H9 (cell line): ENCODE data around the gene SLC25A26. TPM values are rescaled to one million over a fixed set of nuclear protein-coding genes. Genes with fewer than 3 reads are reported as not detected.

ENCODE experiments used
- DNase-seq: peaks from one replicate; pipeline ENCODE4 v3.0.0-alpha.2; 2017
- H2AFZ ChIP-seq: one replicate; pipeline ENCODE4 v1.6.1; 2013; ENCODE audit warnings: mild to moderate bottlenecking, low read length, control low read depth, moderate library complexity
- H2AK5ac ChIP-seq: 2 replicates; pipeline ENCODE4 v1.6.1; 2013; ENCODE audit warnings: low read length, control low read depth, mixed read lengths; ENCODE audit not compliant: insufficient read length
- H2BK120ac ChIP-seq: one replicate; pipeline ENCODE4 v1.6.1; 2013; ENCODE audit warnings: low read depth, mild to moderate bottlenecking, low read length, control low read depth, inconsistent platforms; ENCODE audit not compliant: poor library complexity, severe bottlenecking
- H2BK12ac ChIP-seq: 2 replicates; pipeline ENCODE4 v1.6.1; 2013; ENCODE audit warnings: low read length, control low read depth, mixed read lengths, low read depth; ENCODE audit not compliant: insufficient read length
- H2BK15ac ChIP-seq: 2 replicates; pipeline ENCODE4 v1.6.1; 2013; ENCODE audit warnings: low read depth, low read length, control low read depth
- H2BK20ac ChIP-seq: one replicate; pipeline ENCODE4 v1.6.1; 2013; ENCODE audit warnings: low read depth, mild to moderate bottlenecking, low read length, control low read depth, inconsistent platforms; ENCODE audit not compliant: poor library complexity, severe bottlenecking
- H2BK5ac ChIP-seq: 2 replicates; pipeline ENCODE4 v1.6.1; 2013; ENCODE audit warnings: low read length, control low read depth, mixed read lengths; ENCODE audit not compliant: insufficient read length
- H3K14ac ChIP-seq: 2 replicates; pipeline ENCODE4 v1.6.1; 2013; ENCODE audit warnings: low read length, control low read depth; ENCODE audit not compliant: insufficient read depth
- H3K18ac ChIP-seq: 2 replicates; pipeline ENCODE4 v1.6.1; 2013; ENCODE audit warnings: low read depth, mild to moderate bottlenecking, mixed read lengths, low read length, control low read depth; ENCODE audit not compliant: insufficient read length
- H3K23ac ChIP-seq: 2 replicates; pipeline ENCODE4 v1.6.1; 2013; ENCODE audit warnings: low read length, control low read depth, mixed read lengths, low read depth; ENCODE audit not compliant: insufficient read length
- H3K23me2 ChIP-seq: 2 replicates; pipeline ENCODE4 v1.6.1; 2013; ENCODE audit warnings: low read depth, mild to moderate bottlenecking, mixed read lengths, low read length, control low read depth; ENCODE audit not compliant: insufficient read length, poor library complexity, severe bottlenecking
- H3K27ac ChIP-seq: 2 replicates; pipeline ENCODE4 v1.5.1; 2013; ENCODE audit warnings: low read length, control low read depth, mixed read lengths, low read depth; ENCODE audit not compliant: insufficient read length
- H3K27me3 ChIP-seq: 2 replicates; pipeline ENCODE4 v1.6.1; 2013; ENCODE audit warnings: low read length, control low read depth, inconsistent platforms; ENCODE audit not compliant: insufficient read depth
- H3K4ac ChIP-seq: 2 replicates; pipeline ENCODE4 v1.6.1; 2013; ENCODE audit warnings: low read depth, mild to moderate bottlenecking, control low read depth, inconsistent platforms, low read length, moderate library complexity
- H3K4me1 ChIP-seq: 2 replicates; pipeline ENCODE4 v1.6.1; 2013; ENCODE audit warnings: low read length, control low read depth, inconsistent platforms; ENCODE audit not compliant: insufficient read depth
- H3K4me2 ChIP-seq: 2 replicates; pipeline ENCODE4 v1.6.1; 2013; ENCODE audit warnings: low read length, control low read depth, mixed read lengths; ENCODE audit not compliant: insufficient read length, insufficient read depth
- H3K56ac ChIP-seq: 2 replicates; pipeline ENCODE4 v1.6.1; 2013; ENCODE audit warnings: low read depth, mild to moderate bottlenecking, mixed read lengths, low read length, control low read depth; ENCODE audit not compliant: insufficient read length
- H3K79me1 ChIP-seq: 2 replicates; pipeline ENCODE4 v1.6.1; 2013; ENCODE audit warnings: low read depth, mild to moderate bottlenecking, moderate library complexity, low read length, control low read depth, inconsistent platforms; ENCODE audit not compliant: insufficient read depth, poor library complexity, severe bottlenecking
- H3K79me2 ChIP-seq: 2 replicates; pipeline ENCODE4 v1.6.1; 2013; ENCODE audit warnings: low read length, control low read depth, inconsistent platforms; ENCODE audit not compliant: insufficient read depth
- H3K9ac ChIP-seq: 2 replicates; pipeline ENCODE4 v1.6.1; 2013; ENCODE audit warnings: low read length, control low read depth, mixed read lengths; ENCODE audit not compliant: insufficient read length; ENCODE audit errors: extremely low read depth
- H3K9me3 ChIP-seq: one replicate; pipeline ENCODE4 v1.6.1; 2013; ENCODE audit warnings: low read depth, low read length, inconsistent platforms; ENCODE audit not compliant: control insufficient read depth
- H3T11ph ChIP-seq: one replicate; pipeline ENCODE4 v1.6.1; 2013; ENCODE audit warnings: mild to moderate bottlenecking, low read length, control low read depth, inconsistent platforms
- H4K20me1 ChIP-seq: one replicate; pipeline ENCODE4 v1.6.1; 2013; ENCODE audit not compliant: control insufficient read depth, insufficient read length, insufficient read depth
- H4K5ac ChIP-seq: 2 replicates; pipeline ENCODE4 v1.6.1; 2013; ENCODE audit warnings: low read depth, mild to moderate bottlenecking, mixed read lengths, low read length, control low read depth; ENCODE audit not compliant: insufficient read length
- H4K8ac ChIP-seq: replicated peaks from 2 replicates; pipeline ENCODE4 v1.6.1; 2013; ENCODE audit warnings: low read length, control low read depth, mixed read lengths, low read depth; ENCODE audit not compliant: insufficient read length
- H4K91ac ChIP-seq: 2 replicates; pipeline ENCODE4 v1.6.1; 2013; ENCODE audit warnings: low read depth, mild to moderate bottlenecking, moderate library complexity, mixed read lengths, low read length, control low read depth; ENCODE audit not compliant: insufficient read length
- H3K27ac Mint-ChIP-seq, 3 experiments: 2 replicates in 2 of 3; 3 replicates in 1 of 3; pipeline ENCODE4 v1.8.0; 2020 to 2021; ENCODE audit warnings: mixed read lengths in 3 of 3, mild to moderate bottlenecking in 1 of 3, moderate library complexity in 1 of 3
- H3K27me3 Mint-ChIP-seq: 2 replicates; pipeline ENCODE4 v1.8.0; 2021; ENCODE audit warnings: low read depth, mild to moderate bottlenecking, moderate library complexity, mixed read lengths
- H3K36me3 Mint-ChIP-seq, 3 experiments: 2 replicates in 2 of 3; 3 replicates in 1 of 3; pipeline ENCODE4 v1.8.0; 2020 to 2021; ENCODE audit warnings: low read depth in 3 of 3, mixed read lengths in 3 of 3; ENCODE audit not compliant: insufficient read depth in 1 of 3
- H3K4me1 Mint-ChIP-seq, 2 experiments: 2 replicates each; pipeline ENCODE4 v1.8.0; 2020; ENCODE audit warnings: mixed read lengths in 2 of 2
- H3K4me3 Mint-ChIP-seq, 2 experiments: 2 replicates in 1 of 2; 3 replicates in 1 of 2; pipeline ENCODE4 v1.8.0; 2020 to 2021; ENCODE audit warnings: mild to moderate bottlenecking in 2 of 2, mixed read lengths in 2 of 2, moderate library complexity in 1 of 2
- H3K9me3 Mint-ChIP-seq, 2 experiments: 2 replicates in 1 of 2; 3 replicates in 1 of 2; pipeline ENCODE4 v1.8.0; 2020; ENCODE audit warnings: mild to moderate bottlenecking in 2 of 2, mixed read lengths in 2 of 2, moderate library complexity in 1 of 2
- CTCF ChIP-seq: fragments of 200-600 bp; sonication (generic); conservative IDR thresholded peaks from 3 replicates; pipeline ENCODE4 v1.8.0; 2021; ENCODE audit warnings: antibody characterized with exemption, mild to moderate bottlenecking
- WGBS: extraction: QIAGEN DNeasy Blood & Tissue Kit; methylation state at CpG from one replicate; pipeline ENCODE4 v1.1.7; 2013; ENCODE audit warnings: missing lambda C conversion rate, low lambda C conversion rate, mixed read lengths; ENCODE audit not compliant: insufficient read length; ENCODE audit errors: extremely low coverage; 5-methylcytosine and 5-hydroxymethylcytosine counted together
- total RNA-seq: library from RNA; stranded (reverse); gene quantifications from 2 replicates; pipeline ENCODE4 v1.2.1, GENCODE V29; 2021

SLC25A26 gene
- total RNA-seq, 1 experiment from 2014 or later: 30.2 TPM

- H3K79me1 ChIP-seq: no peaks in the 10 kb centered on the region
- H3K14ac ChIP-seq: no peak overlapping the region
- H3K9me3 ChIP-seq: no peaks in the 10 kb centered on the region
- H3K23ac ChIP-seq: no peak overlapping the region
- H2AK5ac ChIP-seq: no peak overlapping the region
- H3K9ac ChIP-seq: no peak overlapping the region
- DNase-seq: no peak
- H3K27ac Mint-ChIP-seq: peak overlapping the region in 1 of 3 experiments; percentile 66; a peak in 2 of 7 replicates
- no peak overlapping the region for H4K5ac ChIP-seq
- no peak overlapping the region for H3K4ac ChIP-seq
- no peak overlapping the region for H2BK5ac ChIP-seq
- no peaks in the 10 kb centered on the region for H4K20me1 ChIP-seq
- no peaks in the 10 kb centered on the region for H3K36me3 Mint-ChIP-seq
- H3K4me2 ChIP-seq: no peak overlapping the region
- H3T11ph ChIP-seq: no peak overlapping the region
- no peak overlapping the region for H2BK20ac ChIP-seq
- H3K56ac ChIP-seq: no peak overlapping the region
- no peak for TF ChIP-seq CTCF
- H4K8ac ChIP-seq: no peak overlapping the region
- H2BK15ac ChIP-seq: no peak overlapping the region
- no peaks in the 10 kb centered on the region for H3K23me2 ChIP-seq
- no peak overlapping the region for H3K27ac ChIP-seq
- no peak overlapping the region for H3K4me3 Mint-ChIP-seq
- no CpG with 5 or more reads among the region's 1 CpG for WGBS
- H3K27me3 Mint-ChIP-seq: no peaks in the 10 kb centered on the region
- H3K27me3 ChIP-seq: no peaks in the 10 kb centered on the region
- no peak overlapping the region for H4K91ac ChIP-seq
- no peak overlapping the region for H3K18ac ChIP-seq
- H2BK12ac ChIP-seq: no peak overlapping the region
- no peak overlapping the region for H2BK120ac ChIP-seq
- H2AFZ ChIP-seq: no peak overlapping the region
- H3K4me1 Mint-ChIP-seq: peaks cover 14 to 17% of the 10 kb centered on the region in 2 experiments
- H3K79me2 ChIP-seq: no peaks in the 10 kb centered on the region
- H3K9me3 Mint-ChIP-seq: no peaks in the 10 kb centered on the region
- H3K4me1 ChIP-seq: no peaks in the 10 kb centered on the region
Measured at GRCh38 chr3:66279168-66279567, 58.4 kb downstream of the SLC25A26 start.
